HL-60/S4 (cell line): ENCODE measurements around the gene SLBP.

ENCODE experiments used
- in situ Hi-C: fragments of 300-500 bp; cut with MboI; formaldehyde crosslinking; loops from 2 replicates; pipeline ENCODE4 v1.14.3; 2022; ENCODE audit warnings: low sequenced_read_pairs

The SLBP gene

GRCh38 chr4:1658146-1658545 lies 54.0 kb downstream of the SLBP start:
- in situ Hi-C loops = no loop called here

GRCh38 chr4:1656986-1657385 lies 55.1 kb downstream of the SLBP start:
- in situ Hi-C loops = no loop called here

- in situ Hi-C loops = no loop called here
Measured at GRCh38 chr4:1656132-1656531, 56.0 kb downstream of the SLBP start.

GRCh38 chr4:1655676-1656075 lies 56.4 kb downstream of the SLBP start:
- in situ Hi-C loops = no loop called here

- in situ Hi-C loops = no loop called here
Measured at GRCh38 chr4:1655081-1655480, 57.0 kb downstream of the SLBP start.

- in situ Hi-C loops = no loop called here
Measured at GRCh38 chr4:1654216-1654955, 57.7 kb downstream of the SLBP start.

- in situ Hi-C loops = no loop called here
Measured at GRCh38 chr4:1653776-1654175, 58.3 kb downstream of the SLBP start.

GRCh38 chr4:1652088-1652487 lies 60.0 kb downstream of the SLBP start:
- in situ Hi-C loops = no loop called here

- in situ Hi-C loops = no loop called here
Measured at GRCh38 chr4:1651609-1652008, 60.5 kb downstream of the SLBP start.

- in situ Hi-C loops = loop anchor here (25.0 kb wide), 1 partner anchor 287 kb away; no protein-coding TSS in a partner anchor
Measured at GRCh38 chr4:1648962-1649361, 63.2 kb downstream of the SLBP start.

- in situ Hi-C loops = loop anchor here (25.0 kb wide), 1 partner anchor 285 kb away; no protein-coding TSS in a partner anchor
Measured at GRCh38 chr4:1647432-1647831, 64.7 kb downstream of the SLBP start.

- in situ Hi-C loops = loop anchor here (25.0 kb wide), 1 partner anchor 284 kb away; no protein-coding TSS in a partner anchor
Measured at GRCh38 chr4:1646690-1647089, 65.4 kb downstream of the SLBP start.

GRCh38 chr4:1644891-1645657 lies 67.0 kb downstream of the SLBP start:
- in situ Hi-C loops = loop anchor here (25.0 kb wide), 1 partner anchor 283 kb away; no protein-coding TSS in a partner anchor

GRCh38 chr4:1643971-1644735 lies 68.0 kb downstream of the SLBP start:
- in situ Hi-C loops = loop anchor here (25.0 kb wide), 1 partner anchor 282 kb away; no protein-coding TSS in a partner anchor
